Lung (tissue), 12 donors: ENCODE measurements around the gene PEX7. TPM values are rescaled to one million over a fixed set of nuclear protein-coding genes. Genes with fewer than 3 reads are reported as not detected.

Experiments
- ATAC-seq: fragments of 200-7000 bp; cut with Tn5 transposase; one replicate; pipeline ENCODE4 v1.9.1; 2020; ENCODE audit warnings: moderate number of reproducible peaks; ENCODE audit not compliant: insufficient read depth, low FRiP score
- DNase-seq, 3 donors: peaks; one replicate each; pipeline ENCODE4 v3.0.0-alpha.2; 2013 to 2017
- H3K27ac ChIP-seq, 2 donors: one replicate each; pipeline ENCODE4 v1.5.1; 2013; ENCODE audit warnings: mild to moderate bottlenecking in 2 of 2, moderate library complexity in 2 of 2, control low read depth in 1 of 2, inconsistent platforms in 1 of 2, low read depth in 1 of 2, low read length in 1 of 2
- H3K27me3 ChIP-seq, 3 donors: one replicate each; pipeline ENCODE4 v1.5.1; 2013; ENCODE audit warnings: low read length in 2 of 3; ENCODE audit not compliant: control insufficient read depth in 3 of 3, insufficient read depth in 3 of 3
- H3K36me3 ChIP-seq, 4 donors: one replicate each; pipeline ENCODE4 v1.5.1; 2013; ENCODE audit warnings: low read length in 4 of 4, mild to moderate bottlenecking in 1 of 4, moderate library complexity in 1 of 4; ENCODE audit not compliant: control insufficient read depth in 4 of 4, insufficient read depth in 4 of 4
- H3K4me1 ChIP-seq, 5 donors: one replicate each; pipeline ENCODE4 v1.5.1; 2013; ENCODE audit warnings: low read length in 5 of 5, mild to moderate bottlenecking in 2 of 5, moderate library complexity in 1 of 5; ENCODE audit not compliant: control insufficient read depth in 5 of 5, insufficient read depth in 5 of 5
- H3K4me3 ChIP-seq: one replicate; pipeline ENCODE4 v1.5.1; 2013; ENCODE audit warnings: mild to moderate bottlenecking, control low read depth, moderate library complexity
- H3K9ac ChIP-seq, 2 donors: one replicate each; pipeline ENCODE4 v1.5.1; 2013; ENCODE audit warnings: low read length in 2 of 2, control low read depth in 1 of 2; ENCODE audit not compliant: insufficient read depth in 1 of 2
- H3K9me3 ChIP-seq, 4 donors: one replicate each; pipeline ENCODE4 v1.5.1; 2013; ENCODE audit warnings: low read length in 3 of 4, mild to moderate bottlenecking in 1 of 4, moderate library complexity in 1 of 4; ENCODE audit not compliant: control insufficient read depth in 4 of 4, insufficient read depth in 3 of 4
- CTCF ChIP-seq: IDR thresholded peaks from 2 replicates; pipeline ENCODE4 v1.5.1; 2012; ENCODE audit warnings: mild to moderate bottlenecking; ENCODE audit errors: control extremely low read depth, extremely low read depth
- WGBS, 2 donors: extraction: QIAGEN DNeasy Blood & Tissue Kit; methylation state at CpG; one replicate each; pipeline ENCODE4 v1.1.7; 2013; 5-methylcytosine and 5-hydroxymethylcytosine counted together
- polyA plus RNA-seq, 2 donors: library from polyadenylated mRNA; stranded (reverse); fragments of 200-250 nt; gene quantifications; one replicate each; pipeline ENCODE4 v1.2.1, GENCODE V29; 2013
- total RNA-seq, 2 donors: library from RNA; depleted of rRNA in 1 of 2; stranded (reverse); fragments of >200 nt in 1 of 2; gene quantifications; one replicate each; pipeline ENCODE4 v1.2.1, GENCODE V29; 2014 to 2021
- donor health status: control.
- donor health status: control.
- donor health status: Bipolar disorder and iron deficiency.
- donor health status: healthy.
- donor health status: DM: yes; HTN: yes; CAD: no.

The PEX7 gene
- total and polyA plus RNA-seq, 4 donors: 4.8 to 12.5 (median 9.5) TPM

- H3K27ac ChIP-seq: no peak overlapping the region
- peaks cover 0 to 17% (median 0%) of the 10 kb centered on the region in 5 donors for H3K4me1 ChIP-seq
- peaks cover 0 to 22% (median 2%) of the 10 kb centered on the region in 3 donors for H3K27me3 ChIP-seq
- H3K9ac ChIP-seq: no peak overlapping the region
- H3K9me3 ChIP-seq: peaks cover 0 to 7% (median 0%) of the 10 kb centered on the region in 4 donors
- WGBS, 2 donors: 94 to 95% methylated on average over 2 of the region's 2 CpGs
- no peak for DNase-seq
- H3K36me3 ChIP-seq: no peaks in the 10 kb centered on the region
- no peak for ATAC-seq
- no peak overlapping the region for H3K4me3 ChIP-seq
- TF ChIP-seq CTCF: no peak
Measured at GRCh38 chr6:136926383-136926782, 104.0 kb downstream of the PEX7 start.

GRCh38 chr6:136927292-136927691 lies 104.9 kb downstream of the PEX7 start:
- Histone ChIP-seq H3K27me3 (peaks cover 0 to 22% (median 2%) of the 10 kb centered on the region in 3 donors), H3K36me3 (no peaks in the 10 kb centered on the region), H3K9me3 (peaks cover 0 to 5% (median 0%) of the 10 kb centered on the region in 4 donors), H3K27ac (no peak overlapping the region), H3K4me1 (peaks cover 0 to 9% (median 0%) of the 10 kb centered on the region in 5 donors), H3K9ac (no peak overlapping the region), H3K4me3 (no peak overlapping the region)
- ATAC-seq (no peak), DNase-seq (peak in 1 of 3 donors; percentile 21)
- WGBS, 2 donors: 76 to 83% methylated on average over 3 of the region's 3 CpGs
- no peak for TF ChIP-seq CTCF

GRCh38 chr6:136930528-136930927 lies 108.1 kb downstream of the PEX7 start:
- Histone ChIP-seq H3K9me3 (peaks cover 0 to 1% (median 0%) of the 10 kb centered on the region in 4 donors), H3K9ac (no peak overlapping the region), H3K36me3 (no peaks in the 10 kb centered on the region), H3K27ac (no peak overlapping the region), H3K4me3 (no peak overlapping the region), H3K27me3 (no peaks in the 10 kb centered on the region), H3K4me1 (no peaks in the 10 kb centered on the region)
- WGBS, 2 donors: 95 to 96% methylated on average over 4 of the region's 4 CpGs
- DNase-seq (no peak), ATAC-seq (no peak)
- TF ChIP-seq CTCF: no peak

GRCh38 chr6:136932599-136932998 lies 110.2 kb downstream of the PEX7 start:
- TF ChIP-seq CTCF: no peak
- Histone ChIP-seq H3K9ac (no peak overlapping the region), H3K27ac (no peak overlapping the region), H3K27me3 (no peaks in the 10 kb centered on the region), H3K9me3 (peaks cover 0 to 1% (median 0%) of the 10 kb centered on the region in 4 donors), H3K4me3 (no peak overlapping the region), H3K4me1 (no peaks in the 10 kb centered on the region), H3K36me3 (no peaks in the 10 kb centered on the region)
- ATAC-seq (no peak), DNase-seq (no peak)
- WGBS, 2 donors: 86 to 92% methylated on average over 2 of the region's 2 CpGs
